ENCODE measurements around the gene IDH3G. TPM values are rescaled to one million over a fixed set of nuclear protein-coding genes. Genes with fewer than 3 reads are reported as not detected.

The IDH3G gene
- total RNA-seq = 10 to 100 TPM; 61.1 to 63.0 TPM

DNA sequence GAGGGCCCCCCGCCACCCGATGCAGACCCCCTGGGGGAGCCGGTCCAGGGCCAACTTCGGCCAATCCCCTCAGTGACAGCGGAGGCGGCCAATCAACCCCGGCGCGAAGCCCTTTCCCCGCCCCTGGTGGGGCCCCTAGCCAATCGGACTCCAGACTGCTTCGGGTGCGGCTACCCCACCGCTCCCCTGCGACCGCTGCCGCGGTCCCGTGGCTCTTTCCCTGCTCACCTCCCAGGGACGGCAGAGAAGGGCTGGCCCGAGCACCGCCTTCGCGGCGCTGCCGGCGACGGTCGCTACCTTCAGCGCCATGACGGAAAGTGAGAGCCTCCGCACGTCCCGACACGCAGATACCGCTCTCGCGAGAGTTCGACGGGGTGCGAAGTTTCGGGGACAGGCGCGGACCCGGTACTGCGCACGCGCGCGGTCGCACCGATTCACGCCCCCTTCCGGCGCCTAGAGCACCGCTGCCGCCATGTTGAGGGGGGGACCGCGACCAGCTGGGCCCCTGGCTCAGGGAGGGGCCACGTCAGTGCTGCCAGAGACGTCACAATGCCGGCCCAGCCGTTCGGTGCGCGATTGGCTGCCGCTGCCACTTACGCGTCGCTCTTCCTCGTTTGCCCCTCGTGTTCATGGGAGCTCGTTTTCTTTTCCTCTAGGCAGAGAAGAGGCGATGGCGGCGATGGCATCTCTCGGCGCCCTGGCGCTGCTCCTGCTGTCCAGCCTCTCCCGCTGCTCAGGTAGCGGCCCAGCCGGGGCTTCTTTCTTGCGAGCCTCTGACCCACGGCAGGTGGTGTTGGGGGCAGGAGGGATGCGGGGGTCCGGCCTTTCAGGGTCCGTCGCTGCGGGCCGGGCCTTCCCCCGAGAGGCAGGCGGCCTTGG is at the start of gene IDH3G, which contains the start of gene SSR4:
TSS of gene IDH3G (minus strand) at position 358 of the 879 bp plus-strand sequence. CDS start at position 309, 49 bp downstream.
TSS of gene SSR4 (plus strand) at position 651 of the 879 bp plus-strand sequence. CDS start at position 671, 20 bp downstream.

DNA sequence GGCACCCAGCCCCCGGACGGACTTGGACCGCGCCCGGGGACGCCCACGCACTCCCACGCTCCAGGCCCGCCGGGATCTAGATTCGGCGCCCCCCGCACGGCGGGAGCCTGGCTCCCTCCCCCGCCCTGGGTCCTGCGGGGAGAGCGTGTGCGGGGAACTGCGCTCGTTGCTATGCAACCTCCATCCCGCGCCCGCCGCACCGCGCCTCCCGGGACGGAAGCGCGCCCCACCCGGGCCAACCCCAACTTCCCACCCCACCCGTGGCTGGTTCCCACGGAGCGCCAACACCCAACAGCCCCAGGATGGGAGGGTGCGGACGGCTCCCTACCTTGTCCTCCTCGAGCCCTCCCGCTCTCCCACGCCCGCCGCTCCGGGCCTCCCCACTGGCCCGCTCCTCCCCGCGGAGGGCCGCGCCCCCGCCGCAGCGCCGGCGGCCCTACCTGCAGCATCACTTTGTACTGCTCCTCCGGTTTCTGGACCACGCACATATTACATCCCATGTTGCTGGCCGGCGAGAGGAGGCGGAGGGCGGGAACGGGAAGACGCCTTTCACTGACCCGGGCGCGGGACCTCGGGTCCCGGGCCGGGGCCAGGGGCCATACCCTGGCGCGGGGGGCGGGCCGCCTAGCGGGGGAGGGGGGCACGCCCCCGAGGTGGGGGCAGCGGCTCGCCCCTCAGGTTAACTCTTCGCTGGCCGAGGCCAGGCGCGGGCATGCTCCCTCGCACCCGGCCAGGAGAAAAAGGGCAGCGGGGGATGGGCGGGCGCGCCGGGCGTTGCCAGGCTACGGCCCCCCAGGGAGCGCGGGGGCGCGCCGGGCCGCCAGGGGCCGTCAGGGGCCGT is 35.8 kb upstream of the IDH3G start, which contains the start of gene PDZD4:
TSS of gene PDZD4 (minus strand) at position 746 of the 841 bp plus-strand sequence. CDS start at position 500, 246 bp downstream.

DNA sequence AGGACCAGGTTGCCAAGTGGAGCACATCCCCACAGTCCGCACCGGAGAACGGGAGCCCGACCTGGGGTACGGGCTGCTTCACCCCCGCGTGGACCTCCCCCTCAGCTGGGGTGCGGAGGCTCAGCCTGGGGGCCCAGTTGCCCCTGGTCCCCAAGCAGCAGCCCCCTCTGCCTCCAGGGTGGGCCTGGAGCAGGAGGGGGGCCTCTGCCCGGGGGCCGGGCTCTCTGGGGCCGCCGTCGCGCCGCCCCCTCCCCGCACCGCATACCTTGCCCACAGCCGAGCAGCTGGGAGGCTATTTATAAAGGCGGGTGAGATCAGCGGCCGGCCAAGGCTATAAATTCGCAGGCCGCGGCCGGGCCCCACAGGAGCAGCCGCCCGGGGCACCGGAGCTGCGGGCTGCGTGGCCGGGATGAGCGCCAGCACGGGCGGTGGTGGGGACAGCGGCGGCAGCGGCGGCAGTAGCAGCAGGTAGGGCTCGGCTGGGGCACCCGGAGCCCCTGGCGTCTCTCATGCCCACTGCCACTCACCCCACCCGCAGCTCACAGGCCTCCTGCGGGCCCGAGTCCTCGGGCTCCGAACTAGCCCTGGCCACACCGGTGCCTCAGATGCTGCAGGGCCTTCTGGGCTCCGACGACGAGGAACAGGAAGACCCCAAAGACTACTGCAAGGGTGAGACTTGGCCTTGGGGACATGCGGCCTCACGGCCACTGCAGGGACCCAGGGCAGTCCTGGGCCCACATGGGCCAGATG is 13.3 kb downstream of the IDH3G start, which contains the start of gene SRPK3:
TSS of gene SRPK3 (plus strand) at position 364 of the 750 bp plus-strand sequence. CDS start at position 410, 46 bp downstream.

DNA sequence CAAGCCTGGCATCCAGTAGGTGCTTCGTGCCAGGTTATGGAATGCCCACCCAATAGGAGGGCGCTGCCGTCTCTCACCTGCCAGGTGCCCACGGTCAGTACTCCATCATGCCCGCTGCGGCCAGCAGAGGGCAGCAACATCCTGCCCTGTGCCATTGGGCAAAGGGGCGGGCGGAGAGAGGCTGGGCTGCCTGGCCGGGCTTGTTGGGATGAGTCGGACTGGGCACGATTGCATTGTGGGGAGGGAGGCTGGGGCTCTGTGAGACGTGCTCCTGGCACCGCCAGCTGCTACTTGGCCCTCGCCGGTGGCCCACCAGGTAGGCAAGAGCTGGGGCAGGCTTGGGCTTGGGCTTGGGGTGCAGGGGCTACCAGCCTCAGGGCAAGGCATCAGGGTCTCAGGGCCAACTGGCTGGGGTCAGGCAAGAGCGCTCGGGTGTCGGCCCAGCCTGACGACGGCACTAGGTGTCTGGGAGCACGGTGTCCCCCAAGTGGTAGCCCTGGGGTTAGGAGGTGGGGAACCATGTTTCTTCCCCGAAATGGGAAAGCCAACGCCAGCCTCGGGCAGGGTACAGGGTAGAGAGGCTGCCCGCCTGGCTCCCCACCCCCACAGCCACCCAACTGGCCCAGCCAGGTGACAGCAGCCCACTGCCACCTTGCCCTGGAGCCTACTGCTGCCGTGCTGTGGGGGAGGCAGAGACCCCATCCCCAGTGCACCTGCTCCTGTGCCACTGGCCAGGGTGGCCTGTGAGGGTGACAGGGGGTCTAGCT is 30.0 kb downstream of the IDH3G start, which contains the start of gene PLXNB3:
TSS of gene PLXNB3 (plus strand) at position 261 of the 767 bp plus-strand sequence. CDS start 1,287 bp downstream, outside the sequence.

Other genes starting within 250 kb of the IDH3G start
- gene CCNQ, start 195.2 kb downstream of the IDH3G start, total RNA-seq = 10 to 100 TPM; 22.9 to 23.6 TPM
- gene DUSP9, start 147.2 kb downstream of the IDH3G start, total RNA-seq = not detected
- under 1 TPM; 0.43 to 0.87 TPM for gene PNCK, start 120.6 kb downstream of the IDH3G start, total RNA-seq
- gene SLC6A8, start 106.4 kb downstream of the IDH3G start, total RNA-seq = 1 to 10 TPM; 1.4 to 1.5 TPM
- gene BCAP31, start 70.0 kb downstream of the IDH3G start, total RNA-seq = 100 to 1,000 TPM; 139 TPM
- gene ABCD1, start 69.5 kb downstream of the IDH3G start, total RNA-seq = 10 to 100 TPM; 13.2 to 13.8 TPM
- gene PLXNB3, start 30.1 kb downstream of the IDH3G start, total RNA-seq = under 1 TPM; 0.05 to 0.55 TPM
- gene SRPK3, start 13.3 kb downstream of the IDH3G start, total RNA-seq = not detected
- gene SSR4, start 293 bp upstream of the IDH3G start, total RNA-seq = 100 to 1,000 TPM; 227 to 246 TPM
- 1 to 10 TPM; 1.1 to 1.5 TPM for gene PDZD4, start 36.2 kb upstream of the IDH3G start, total RNA-seq
- gene L1CAM, start 91.8 kb upstream of the IDH3G start, total RNA-seq = 1 to 10 TPM in 1 of 2 experiments, under 1 TPM in 1; 0.55 to 2.4 TPM
- not detected for gene AVPR2, start 110.3 kb upstream of the IDH3G start, total RNA-seq
- gene ARHGAP4, start 131.9 kb upstream of the IDH3G start, total RNA-seq = 100 to 1,000 TPM; 343 to 353 TPM
- gene NAA10, start 140.7 kb upstream of the IDH3G start, total RNA-seq = 10 to 100 TPM; 70.8 to 79.0 TPM
- gene RENBP, start 150.3 kb upstream of the IDH3G start, total RNA-seq = 10 to 100 TPM; 27.1 to 28.6 TPM
- 10 to 100 TPM; 85.2 to 94.5 TPM for gene HCFC1, start 177.4 kb upstream of the IDH3G start, total RNA-seq
- 10 to 100 TPM; 10.5 to 10.7 TPM for gene TMEM187, start 178.4 kb upstream of the IDH3G start, total RNA-seq
- gene IRAK1, start 225.5 kb upstream of the IDH3G start, total RNA-seq = 10 to 100 TPM; 97.9 to 99.2 TPM

Data from activated naive CD4-positive, alpha-beta T cell treated with anti-CD3 and anti-CD28 coated beads, Interleukin-2, amount 10 ng/mL, durations not matched to agents 5 hours and 36 hours (primary cell).